Mucosa of descending colon (tissue), 3 donors: Measurements from ENCODE around the gene TTYH3. TPM values are rescaled to one million over a fixed set of nuclear protein-coding genes. Genes with fewer than 3 reads are reported as not detected.

ENCODE experiments used
- ATAC-seq: fragments of 200-7000 bp; cut with Tn5 transposase; one replicate; pipeline ENCODE4 v1.9.1; 2020; ENCODE audit warnings: mild to moderate bottlenecking, moderate library complexity
- DNase-seq, 3 donors: peaks; one replicate each; pipeline ENCODE4 v3.0.0-alpha.2; 2020
- H3K36me3 ChIP-seq: fragments of 200-600 bp; one replicate; pipeline ENCODE4 v1.8.0; 2021; ENCODE audit warnings: low read depth, mild to moderate bottlenecking
- H3K4me1 ChIP-seq: fragments of 200-600 bp; one replicate; pipeline ENCODE4 v1.8.0; 2021; ENCODE audit warnings: low read depth, mild to moderate bottlenecking
- H3K4me3 ChIP-seq: fragments of 200-600 bp; one replicate; pipeline ENCODE4 v1.8.0; 2021; ENCODE audit warnings: mild to moderate bottlenecking
- H3K9me3 ChIP-seq: fragments of 200-600 bp; one replicate; pipeline ENCODE4 v1.8.0; 2021; ENCODE audit warnings: mild to moderate bottlenecking
- intact Hi-C, 2 donors: fragments of 100-400 bp; cut with DNase I in 1 of 2; cut with micrococcal nuclease in 1 of 2; formaldehyde crosslinking; loops; one replicate each; pipeline versions ENCODE4 v1.11.0 to v1.11.1; 2022; cut with DNase I, micrococcal nuclease
- total RNA-seq, 3 donors: library from RNA; stranded (reverse); fragmentation: NEBNext Ultra II Directional in 2 of 3; extraction: Animal tissue kit (Norgen Biotek cat#: 25700) in 2 of 3; gene quantifications; one replicate each; pipeline versions ENCODE4 v1.2.1 to v1.2.4, GENCODE V29; 2021 to 2023
- TF ChIP-seq, protein P1 (sequence below): fragments of 200-600 bp; IDR thresholded peaks from one replicate; pipeline ENCODE4 v1.8.0; 2022; ENCODE audit warnings: antibody characterized with exemption, mild to moderate bottlenecking
- donor health status: DM: no; HTN: no; CAD: no; lungs with moderate emphysema.
- donor health status: DM: no; HTN: no; CAD: no.
- donor health status: DM: no; HTN: yes; CAD: no.

Gene TTYH3
- total RNA-seq, 3 donors from 2014 or later: 23.4 to 63.7 (median 32.1) TPM

GRCh38 chr7:2710901-2711551 lies 79.2 kb downstream of the TTYH3 start:
- Histone ChIP-seq H3K4me3 (no peak overlapping the region), H3K36me3 (no peaks in the 10 kb centered on the region), H3K4me1 (peaks cover 2% of the 10 kb centered on the region), H3K9me3 (no peaks in the 10 kb centered on the region)
- DNase-seq (peak in 1 of 3 donors; percentile 36), ATAC-seq (peak; percentile 19)
- intact Hi-C loops: no loop called here
- TF ChIP-seq, protein P1, sequence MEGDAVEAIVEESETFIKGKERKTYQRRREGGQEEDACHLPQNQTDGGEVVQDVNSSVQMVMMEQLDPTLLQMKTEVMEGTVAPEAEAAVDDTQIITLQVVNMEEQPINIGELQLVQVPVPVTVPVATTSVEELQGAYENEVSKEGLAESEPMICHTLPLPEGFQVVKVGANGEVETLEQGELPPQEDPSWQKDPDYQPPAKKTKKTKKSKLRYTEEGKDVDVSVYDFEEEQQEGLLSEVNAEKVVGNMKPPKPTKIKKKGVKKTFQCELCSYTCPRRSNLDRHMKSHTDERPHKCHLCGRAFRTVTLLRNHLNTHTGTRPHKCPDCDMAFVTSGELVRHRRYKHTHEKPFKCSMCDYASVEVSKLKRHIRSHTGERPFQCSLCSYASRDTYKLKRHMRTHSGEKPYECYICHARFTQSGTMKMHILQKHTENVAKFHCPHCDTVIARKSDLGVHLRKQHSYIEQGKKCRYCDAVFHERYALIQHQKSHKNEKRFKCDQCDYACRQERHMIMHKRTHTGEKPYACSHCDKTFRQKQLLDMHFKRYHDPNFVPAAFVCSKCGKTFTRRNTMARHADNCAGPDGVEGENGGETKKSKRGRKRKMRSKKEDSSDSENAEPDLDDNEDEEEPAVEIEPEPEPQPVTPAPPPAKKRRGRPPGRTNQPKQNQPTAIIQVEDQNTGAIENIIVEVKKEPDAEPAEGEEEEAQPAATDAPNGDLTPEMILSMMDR: no peak

DNA sequence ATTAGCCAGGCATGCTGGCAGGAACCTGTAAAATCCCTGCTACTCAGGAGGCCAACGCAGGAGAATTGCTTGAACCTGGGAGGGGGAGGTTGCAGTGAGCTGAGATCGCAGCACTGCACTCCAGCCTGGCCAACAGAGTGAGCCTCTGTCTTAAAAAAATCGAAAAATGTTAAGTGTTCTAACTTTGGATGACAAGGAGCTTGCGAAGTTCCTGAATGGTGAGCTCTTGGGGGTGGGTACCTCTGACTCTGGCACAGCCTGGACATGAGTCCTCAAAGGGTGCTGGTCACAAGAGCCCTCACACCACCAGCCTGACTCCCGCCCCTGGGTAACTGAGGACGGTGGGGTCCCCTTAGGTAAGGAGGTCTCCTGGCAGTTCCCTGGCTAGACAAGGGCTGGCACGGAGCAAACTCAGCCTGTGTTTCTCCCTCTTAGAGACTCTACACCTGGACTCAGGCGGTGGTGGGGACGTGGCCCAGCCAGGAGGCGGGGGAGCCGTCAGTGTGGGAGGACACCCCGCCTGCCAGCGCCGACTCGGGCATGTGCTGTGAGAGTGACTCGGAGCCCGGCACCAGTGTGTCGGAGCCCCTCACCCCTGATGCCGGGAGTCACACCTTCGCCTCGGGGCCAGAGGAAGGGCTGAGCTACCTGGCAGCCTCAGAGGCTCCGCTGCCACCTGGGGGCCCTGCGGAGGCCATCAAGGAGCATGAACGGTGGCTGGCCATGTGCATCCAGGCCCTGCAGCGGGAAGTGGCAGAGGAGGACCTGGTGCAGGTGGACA lies 80.3 kb downstream of the TTYH3 start:
- Histone ChIP-seq H3K4me1 (peaks cover 8% of the 10 kb centered on the region), H3K4me3 (no peak overlapping the region), H3K36me3 (no peaks in the 10 kb centered on the region), H3K9me3 (no peaks in the 10 kb centered on the region)
- TF ChIP-seq, protein P1: no peak
- intact Hi-C loops: no loop called here
- ATAC-seq: no peak
- no peak for DNase-seq

DNA sequence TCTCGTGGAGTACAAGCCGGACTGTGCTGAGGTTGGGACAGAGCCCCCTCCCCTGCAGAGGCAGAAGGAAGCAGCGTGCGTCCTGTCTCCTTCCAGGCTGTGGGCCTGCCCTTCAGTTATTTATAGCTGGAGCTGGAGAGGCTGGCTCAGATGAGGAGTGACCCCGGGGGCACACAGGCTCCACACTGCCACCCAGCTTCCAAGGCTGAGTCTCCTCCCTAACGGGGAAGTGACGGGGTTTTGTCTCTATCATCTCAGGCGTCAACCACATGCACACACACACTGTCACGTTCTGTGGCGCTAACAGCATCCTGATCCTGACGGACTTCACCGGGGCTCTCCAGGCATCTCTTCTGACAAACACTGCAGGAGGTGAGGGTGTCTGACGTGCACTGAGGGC lies 81.6 kb downstream of the TTYH3 start:
- TF ChIP-seq, protein P1: no peak
- H3K36me3 ChIP-seq: no peaks in the 10 kb centered on the region
- H3K9me3 ChIP-seq: no peaks in the 10 kb centered on the region
- ATAC-seq (no peak), DNase-seq (no peak)
- intact Hi-C loops: no loop called here
- peaks cover 19% of the 10 kb centered on the region for H3K4me1 ChIP-seq
- no peak overlapping the region for H3K4me3 ChIP-seq

- H3K9me3 ChIP-seq: no peaks in the 10 kb centered on the region
- TF ChIP-seq, protein P1: no peak
- peaks cover 19% of the 10 kb centered on the region for H3K4me1 ChIP-seq
- intact Hi-C loops: no loop called here
- no peak overlapping the region for H3K4me3 ChIP-seq
- DNase-seq (no peak), ATAC-seq (no peak)
- no peaks in the 10 kb centered on the region for H3K36me3 ChIP-seq
These were observed 82.2 kb downstream of the TTYH3 start for GRCh38 chr7:2713978-2714377.

Other genes starting within 250 kb of the TTYH3 start
- gene CHST12, start 228.4 kb upstream of the TTYH3 start, total RNA-seq: 10 to 100 TPM; 10.7 to 20.9 (median 12.2) TPM
- gene GRIFIN, start 155.6 kb upstream of the TTYH3 start, total RNA-seq: not detected
- gene LFNG, start 112.2 kb upstream of the TTYH3 start, total RNA-seq: 10 to 100 TPM; 31.7 to 95.0 (median 71.7) TPM
- 10 to 100 TPM; 20.7 to 27.9 (median 22.1) TPM for gene BRAT1, start 76.5 kb upstream of the TTYH3 start, total RNA-seq
- 10 to 100 TPM; 27.9 to 41.2 (median 35.9) TPM for gene IQCE, start 73.0 kb upstream of the TTYH3 start, total RNA-seq
- gene AMZ1, start 56.2 kb downstream of the TTYH3 start, total RNA-seq: 1 to 10 TPM in 1 of 3 donors, under 1 TPM in 1, not detected in 1; 0.61 to 1.3 TPM
- 10 to 100 TPM; 21.7 to 57.7 (median 25.7) TPM for gene GNA12, start 212.3 kb downstream of the TTYH3 start, total RNA-seq